Nephron (organoid): ENCODE data around the gene FOXI2.
A peak's percentile ranks its signal among the peaks of the same experiment; 100 is the strongest.

Experiments
- H3K27ac Mint-ChIP-seq, 3 experiments: 2 replicates each; pipeline ENCODE4 v1.8.0; 2020; ENCODE audit warnings: mixed read lengths in 3 of 3, mild to moderate bottlenecking in 2 of 3, moderate library complexity in 1 of 3
- H3K27me3 Mint-ChIP-seq: 2 replicates; pipeline ENCODE4 v1.8.0; 2021; ENCODE audit warnings: low read depth, mild to moderate bottlenecking, moderate library complexity, mixed read lengths
- H3K36me3 Mint-ChIP-seq: 2 replicates; pipeline ENCODE4 v1.8.0; 2020; ENCODE audit warnings: low read depth, mixed read lengths
- H3K4me1 Mint-ChIP-seq: 2 replicates; pipeline ENCODE4 v1.8.0; 2020; ENCODE audit warnings: mixed read lengths
- H3K4me3 Mint-ChIP-seq, 3 experiments: 2 replicates each; pipeline ENCODE4 v1.8.0; 2020; ENCODE audit warnings: mild to moderate bottlenecking in 3 of 3, mixed read lengths in 3 of 3, moderate library complexity in 2 of 3
- H3K9me3 Mint-ChIP-seq: 2 replicates; pipeline ENCODE4 v1.8.0; 2020; ENCODE audit warnings: mixed read lengths
- CTCF ChIP-seq, 3 experiments: fragments of 200-600 bp; sonication (generic); IDR thresholded peaks; one replicate each; pipeline ENCODE4 v1.5.0; 2021; ENCODE audit warnings: antibody characterized with exemption in 3 of 3; ENCODE audit not compliant: unreplicated experiment in 3 of 3

Gene FOXI2

GRCh38 chr10:127737563-127738511 lies 852 bp downstream of the FOXI2 start:
- Mint-ChIP-seq H3K36me3 (no peaks in the 10 kb centered on the region), H3K9me3 (peaks cover 8% of the 10 kb centered on the region), H3K27ac (no peak overlapping the region), H3K27me3 (peaks cover 97% of the 10 kb centered on the region), H3K4me3 (peak overlapping the region; percentile 60 to 68 (median 64)), H3K4me1 (no peaks in the 10 kb centered on the region)
- no peak for TF ChIP-seq CTCF (IDR thresholded peaks at IDR 0.05; ENCODE audit: unreplicated experiment in 3 of 3)

- Mint-ChIP-seq H3K27ac (no peak overlapping the region), H3K4me1 (no peaks in the 10 kb centered on the region)
- no peak for TF ChIP-seq CTCF (IDR thresholded peaks at IDR 0.05; ENCODE audit: unreplicated experiment in 3 of 3)
These were observed 1.8 kb downstream of the FOXI2 start for GRCh38 chr10:127738512-127739424.

GRCh38 chr10:127739908-127740307 lies 2.9 kb downstream of the FOXI2 start:
- Mint-ChIP-seq H3K27ac (no peak overlapping the region), H3K9me3 (no peaks in the 10 kb centered on the region)

More at GRCh38 chr10:127738512-127739424, 1.8 kb downstream of the FOXI2 start:
- no peaks in the 10 kb centered on the region for H3K36me3 Mint-ChIP-seq
- peaks cover 97% of the 10 kb centered on the region for H3K27me3 Mint-ChIP-seq
- H3K4me3 Mint-ChIP-seq, result peak overlapping the region; percentile 60 to 68 (median 64)
- peaks cover 4% of the 10 kb centered on the region for H3K9me3 Mint-ChIP-seq

GRCh38 chr10:127740596-127740995 lies 3.6 kb downstream of the FOXI2 start:
- Mint-ChIP-seq H3K9me3 (no peaks in the 10 kb centered on the region), H3K4me1 (no peaks in the 10 kb centered on the region), H3K27ac (no peak overlapping the region), H3K27me3 (peaks cover 90% of the 10 kb centered on the region), H3K4me3 (no peak overlapping the region), H3K36me3 (no peaks in the 10 kb centered on the region)
- no peak for TF ChIP-seq CTCF (IDR thresholded peaks at IDR 0.05; ENCODE audit: unreplicated experiment in 3 of 3)

More at GRCh38 chr10:127739908-127740307, 2.9 kb downstream of the FOXI2 start:
- peaks cover 97% of the 10 kb centered on the region for H3K27me3 Mint-ChIP-seq
- H3K4me3 Mint-ChIP-seq, result peak overlapping the region in 1 of 3 experiments; percentile 21
- H3K4me1 Mint-ChIP-seq, result no peaks in the 10 kb centered on the region
- TF ChIP-seq CTCF (IDR thresholded peaks at IDR 0.05; ENCODE audit: unreplicated experiment in 3 of 3), result no peak
- no peaks in the 10 kb centered on the region for H3K36me3 Mint-ChIP-seq

GRCh38 chr10:127743205-127743604 lies 6.2 kb downstream of the FOXI2 start:
- peaks cover 66% of the 10 kb centered on the region for H3K27me3 Mint-ChIP-seq
- no peak overlapping the region for H3K4me3 Mint-ChIP-seq
- H3K27ac Mint-ChIP-seq, result no peak overlapping the region
- H3K36me3 Mint-ChIP-seq, result no peaks in the 10 kb centered on the region
- H3K9me3 Mint-ChIP-seq, result no peaks in the 10 kb centered on the region
- no peak for TF ChIP-seq CTCF (IDR thresholded peaks at IDR 0.05; ENCODE audit: unreplicated experiment in 3 of 3)
- no peaks in the 10 kb centered on the region for H3K4me1 Mint-ChIP-seq
